ENCODE data around the gene IRF4. TPM values are rescaled to one million over a fixed set of nuclear protein-coding genes. Genes with fewer than 3 reads are reported as not detected.
A peak's percentile ranks its signal among the peaks of the same experiment; 100 is the strongest.
"Not testable (repeated sequence)": the region's sequence is repeated elsewhere in the genome, so short reads cannot be mapped to it uniquely, and the experiment has no call there.

Gene IRF4
- polyA plus RNA-seq, 1 experiment: not detected

DNA sequence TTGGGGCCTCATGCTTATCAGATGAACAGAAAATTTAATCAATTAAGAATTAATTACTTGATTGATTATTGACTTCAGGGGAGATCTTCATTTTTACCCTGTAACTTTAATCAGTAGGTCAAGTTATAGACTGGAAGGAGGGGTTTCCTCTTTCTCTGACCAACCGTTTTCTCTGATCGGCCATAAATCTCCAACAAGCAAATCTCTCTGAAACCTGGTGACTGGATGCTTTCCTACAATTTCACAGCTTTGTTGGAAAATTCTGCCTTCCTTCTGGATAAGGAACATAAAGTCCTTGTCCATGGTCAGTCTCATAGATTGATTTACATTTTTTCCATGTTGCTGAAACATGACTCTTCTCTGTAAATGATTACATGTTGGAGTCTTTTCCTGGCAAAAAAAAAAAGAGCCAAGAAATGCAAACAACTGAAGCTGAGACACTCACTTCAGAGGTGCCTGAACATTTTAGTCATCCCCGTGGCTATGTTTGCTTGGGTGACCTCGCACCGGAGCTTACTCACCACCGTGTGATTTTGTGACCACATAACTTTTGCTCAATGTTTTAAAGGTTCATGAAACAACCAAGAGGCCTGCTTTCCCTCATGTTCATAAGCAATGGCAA lies 31.0 kb downstream of the IRF4 start:
- ChIA-PET POLR2A (no interaction called here), CTCF (interaction anchor here (1.2 kb wide), 1 partner anchor 110 kb away, joined by 3 read pairs; no protein-coding TSS in a partner anchor)

GRCh38 chr6:423055-423798 lies 31.7 kb downstream of the IRF4 start:
- H3K4me3 ChIP-seq (ENCODE audit: low read depth, low read length): no peak overlapping the region
- POLR2A ChIA-PET: no interaction called here

More for the DNA sequence above, 31.0 kb downstream of the IRF4 start:
- H3K27me3 ChIP-seq (ENCODE audit: control insufficient read depth, insufficient read depth, low read length): no peaks in the 10 kb centered on the region; the same call in 1 of the 2 replicates
- H3K36me3 ChIP-seq (ENCODE audit: control insufficient read depth, insufficient read depth, low read length): no peaks in the 10 kb centered on the region
- TF ChIP-seq, protein P1, sequence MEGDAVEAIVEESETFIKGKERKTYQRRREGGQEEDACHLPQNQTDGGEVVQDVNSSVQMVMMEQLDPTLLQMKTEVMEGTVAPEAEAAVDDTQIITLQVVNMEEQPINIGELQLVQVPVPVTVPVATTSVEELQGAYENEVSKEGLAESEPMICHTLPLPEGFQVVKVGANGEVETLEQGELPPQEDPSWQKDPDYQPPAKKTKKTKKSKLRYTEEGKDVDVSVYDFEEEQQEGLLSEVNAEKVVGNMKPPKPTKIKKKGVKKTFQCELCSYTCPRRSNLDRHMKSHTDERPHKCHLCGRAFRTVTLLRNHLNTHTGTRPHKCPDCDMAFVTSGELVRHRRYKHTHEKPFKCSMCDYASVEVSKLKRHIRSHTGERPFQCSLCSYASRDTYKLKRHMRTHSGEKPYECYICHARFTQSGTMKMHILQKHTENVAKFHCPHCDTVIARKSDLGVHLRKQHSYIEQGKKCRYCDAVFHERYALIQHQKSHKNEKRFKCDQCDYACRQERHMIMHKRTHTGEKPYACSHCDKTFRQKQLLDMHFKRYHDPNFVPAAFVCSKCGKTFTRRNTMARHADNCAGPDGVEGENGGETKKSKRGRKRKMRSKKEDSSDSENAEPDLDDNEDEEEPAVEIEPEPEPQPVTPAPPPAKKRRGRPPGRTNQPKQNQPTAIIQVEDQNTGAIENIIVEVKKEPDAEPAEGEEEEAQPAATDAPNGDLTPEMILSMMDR (IDR thresholded peaks at IDR 0.05; ENCODE audit: insufficient read depth, low read depth, low read length): no peak
- peak; percentile 48 for DNase-seq (ENCODE audit: low read depth)
- H3K4me3 ChIP-seq (ENCODE audit: low read depth, low read length): no peak overlapping the region

DNA sequence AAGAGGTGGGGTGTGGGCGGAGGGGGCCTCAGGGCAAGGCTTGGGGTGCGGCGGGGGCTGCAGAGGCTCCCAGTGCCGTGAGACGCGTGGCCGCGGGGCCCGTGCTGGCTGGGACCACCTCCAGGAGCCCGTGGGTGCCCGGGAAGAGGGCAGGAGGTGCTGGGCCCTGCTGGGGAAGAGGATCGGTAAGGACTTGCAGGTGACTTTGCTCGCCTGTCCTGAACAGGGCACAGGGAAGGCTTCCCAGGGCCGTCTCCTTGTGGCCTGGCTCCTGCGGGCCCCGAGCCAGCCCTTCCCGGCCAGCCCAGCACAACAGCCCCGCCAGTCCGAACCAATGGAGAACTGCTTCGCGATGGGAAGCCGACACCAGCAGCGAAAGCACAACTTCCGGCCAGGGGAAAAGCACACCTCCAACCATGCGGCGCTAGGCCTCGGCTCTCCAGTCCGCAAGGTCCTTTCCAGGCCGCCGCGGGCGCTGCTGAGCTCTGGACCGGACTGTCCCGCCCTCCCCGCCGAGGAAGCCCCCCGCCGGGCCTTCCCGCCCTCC lies 32.3 kb downstream of the IRF4 start:
- no peaks in the 10 kb centered on the region; the same call in 1 of the 2 replicates for H3K27me3 ChIP-seq (ENCODE audit: control insufficient read depth, insufficient read depth, low read length)
- TF ChIP-seq, protein P1 (IDR thresholded peaks at IDR 0.05; ENCODE audit: insufficient read depth, low read depth, low read length): no peak
- no peak for DNase-seq (ENCODE audit: low read depth)
- POLR2A ChIA-PET: no interaction called here
- CTCF ChIA-PET: interaction anchor here (1.2 kb wide), 1 partner anchor 108 kb away, joined by 3 read pairs; no protein-coding TSS in a partner anchor
- no peak overlapping the region for H3K4me3 ChIP-seq (ENCODE audit: low read depth, low read length)
- no peaks in the 10 kb centered on the region for H3K36me3 ChIP-seq (ENCODE audit: control insufficient read depth, insufficient read depth, low read length)

More at GRCh38 chr6:423055-423798, 31.7 kb downstream of the IRF4 start:
- TF ChIP-seq, protein P1 (IDR thresholded peaks at IDR 0.05; ENCODE audit: insufficient read depth, low read depth, low read length): no peak
- Histone ChIP-seq H3K27me3 (ENCODE audit: control insufficient read depth, insufficient read depth, low read length) (no peaks in the 10 kb centered on the region; the same call in 1 of the 2 replicates), H3K36me3 (ENCODE audit: control insufficient read depth, insufficient read depth, low read length) (no peaks in the 10 kb centered on the region)
- CTCF ChIA-PET: interaction anchor here (1.2 kb wide), 1 partner anchor 109 kb away, joined by 3 read pairs; no protein-coding TSS in a partner anchor
- DNase-seq (ENCODE audit: low read depth): no peak

DNA sequence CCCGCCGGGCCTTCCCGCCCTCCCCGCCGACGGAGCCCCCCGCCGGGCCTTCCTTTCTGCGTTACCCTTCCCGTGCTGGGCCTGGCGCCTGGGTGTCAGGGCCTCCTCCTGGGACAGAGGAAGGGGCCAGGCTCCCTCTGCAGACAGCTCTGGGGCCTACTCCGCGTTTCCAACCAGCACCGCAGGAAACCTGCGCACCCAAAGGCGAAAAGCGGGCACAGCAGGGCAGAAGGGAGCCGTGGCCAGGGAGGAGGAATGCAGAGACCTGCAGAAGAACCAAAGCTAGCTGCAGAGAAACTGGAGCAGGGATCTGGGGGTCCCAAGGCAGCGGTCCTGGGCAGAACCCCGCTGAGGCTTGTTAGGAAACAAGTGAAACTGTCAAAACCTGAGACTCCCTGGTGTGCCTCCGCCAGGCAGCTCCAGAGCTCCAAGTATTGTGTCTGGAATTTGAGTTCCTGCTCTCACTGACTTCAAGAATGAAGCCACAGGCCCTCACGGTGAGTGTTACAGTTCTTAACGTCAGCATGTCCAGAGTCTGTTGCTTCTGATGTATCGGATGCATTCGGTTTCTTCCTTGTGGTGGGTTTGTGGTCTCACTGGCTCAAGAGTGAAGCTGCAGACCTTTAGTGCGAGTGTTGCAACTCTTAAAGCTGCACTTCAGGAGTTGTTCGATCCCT lies 33.3 kb downstream of the IRF4 start:
- CTCF ChIA-PET: no interaction called here
- no peaks in the 10 kb centered on the region for H3K36me3 ChIP-seq (ENCODE audit: control insufficient read depth, insufficient read depth, low read length)
- no peaks in the 10 kb centered on the region; the same call in 1 of the 2 replicates for H3K27me3 ChIP-seq (ENCODE audit: control insufficient read depth, insufficient read depth, low read length)
- H3K4me3 ChIP-seq (ENCODE audit: low read depth, low read length): no peak overlapping the region
- no peak for DNase-seq (ENCODE audit: low read depth)
- TF ChIP-seq, protein P1 (IDR thresholded peaks at IDR 0.05; ENCODE audit: insufficient read depth, low read depth, low read length): no peak
- POLR2A ChIA-PET: no interaction called here

- H3K4me3 ChIP-seq (ENCODE audit: low read depth, low read length); DNase-seq (ENCODE audit: low read depth); POLR2A ChIA-PET; H3K36me3 ChIP-seq (ENCODE audit: control insufficient read depth, insufficient read depth, low read length); CTCF ChIA-PET; H3K27me3 ChIP-seq (ENCODE audit: control insufficient read depth, insufficient read depth, low read length): not testable (repeated sequence)
Measured at GRCh38 chr6:425418-425788, 33.9 kb downstream of the IRF4 start.

DNA sequence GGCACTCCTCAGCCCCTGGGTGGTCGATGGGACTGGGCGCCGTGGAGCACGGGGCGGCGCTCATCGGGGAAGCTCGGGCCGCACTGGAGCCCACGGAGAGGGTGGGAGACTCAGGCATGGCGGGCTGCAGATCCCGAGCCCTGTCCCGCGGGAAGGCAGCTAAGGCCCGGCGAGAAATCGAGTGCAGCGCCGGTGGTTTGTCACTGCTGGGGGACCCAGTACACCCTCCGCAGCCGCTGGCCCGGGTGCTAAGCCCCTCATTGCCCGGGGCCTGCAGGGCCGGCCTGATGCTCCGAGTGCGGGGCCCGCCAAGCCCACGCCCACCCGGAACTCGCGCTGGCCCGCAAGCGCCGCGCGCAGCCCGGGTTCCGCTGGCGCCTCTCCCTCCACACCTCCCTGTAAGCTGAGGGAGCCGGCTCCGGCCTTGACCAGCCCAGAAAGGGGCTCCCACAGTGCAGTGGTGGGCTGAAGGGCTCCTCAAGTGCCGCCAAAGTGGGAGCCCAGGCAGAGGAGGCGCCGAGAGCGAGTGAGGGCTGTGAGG lies 34.7 kb downstream of the IRF4 start:
- H3K36me3 ChIP-seq (ENCODE audit: control insufficient read depth, insufficient read depth, low read length); CTCF ChIA-PET; H3K27me3 ChIP-seq (ENCODE audit: control insufficient read depth, insufficient read depth, low read length); DNase-seq (ENCODE audit: low read depth); H3K4me3 ChIP-seq (ENCODE audit: low read depth, low read length); POLR2A ChIA-PET: not testable (repeated sequence)
